HepG2 (cell line): Measurements from ENCODE around the gene METTL23. TPM values are rescaled to one million over a fixed set of nuclear protein-coding genes. Genes with fewer than 3 reads are reported as not detected.
A peak's percentile ranks its signal among the peaks of the same experiment; 100 is the strongest.

Source experiments
- ATAC-seq: fragments of 200-7000 bp; cut with Tn5 transposase; 3 replicates; pipeline ENCODE4 v1.9.1; 2020; ENCODE audit warnings: mild to moderate bottlenecking, moderate library complexity
- BruUV-seq: library from RNA; stranded (reverse); fragments of 400-500 nt; replicated peaks from 2 replicates; lab custom pipeline; 2021; lab: Mats Ljungman, UMichigan
- CTCF ChIA-PET: fragments of 300-600 bp; formaldehyde crosslinking; extraction: SDS; loops from one replicate; lab custom pipeline; 2021; ENCODE audit warnings: low total read pairs, inconsistent platforms, low intra/inter-chr PET ratio; lab: Yijun Ruan, JAX
- POLR2A ChIA-PET: fragments of 350-600 bp; sonication (Branson Sonifier 250); formaldehyde crosslinking; loops from one replicate; lab custom pipeline; 2020; ENCODE audit warnings: antibody characterized with exemption, inconsistent platforms; lab: Yijun Ruan, JAX
- DNase-seq: peaks from one replicate; pipeline ENCODE4 v3.0.0-alpha.2; 2015; ENCODE audit warnings: low spot score
- FAIRE-seq: peaks from 3 replicates; lab custom pipeline; 2011; peaks lifted over from hg19 to GRCh38; lab: Jason Lieb, UNC
- H2AFZ ChIP-seq: one replicate; pipeline ENCODE4 v1.6.1; 2011; ENCODE audit warnings: low read length, inconsistent platforms
- H3K27ac ChIP-seq: fragments of 300-600 bp; 3 replicates; pipeline ENCODE4 v1.8.0; 2011; ENCODE audit warnings: mixed run types, mild to moderate bottlenecking, mixed read lengths, low read length, inconsistent platforms; ENCODE audit not compliant: insufficient read depth; ENCODE audit errors: extremely low read length
- H3K27me3 ChIP-seq, 2 experiments: fragments of 200-600 bp in 1 of 2; 2 replicates in 1 of 2; 3 replicates in 1 of 2; pipeline versions ENCODE4 v1.6.0 to v1.8.0; 2011; ENCODE audit warnings: low read length in 2 of 2, mild to moderate bottlenecking in 2 of 2, moderate library complexity in 2 of 2, inconsistent platforms in 1 of 2; ENCODE audit not compliant: insufficient read depth in 2 of 2, control insufficient read depth in 1 of 2
- H3K36me3 ChIP-seq, 2 experiments: fragments of 200-600 bp in 1 of 2; replicated peaks in 1 of 2; 2 replicates in 1 of 2; 3 replicates in 1 of 2; pipeline versions ENCODE4 v1.5.1 to v1.8.0; 2011; ENCODE audit warnings: low read length in 2 of 2, inconsistent platforms in 1 of 2; ENCODE audit not compliant: insufficient read depth in 2 of 2, control insufficient read depth in 1 of 2
- H3K4me1 ChIP-seq: 2 replicates; pipeline ENCODE4 v1.5.1; 2012; ENCODE audit warnings: low read length, inconsistent platforms; ENCODE audit not compliant: insufficient read depth
- H3K4me2 ChIP-seq: 2 replicates; pipeline ENCODE4 v1.6.0; 2011; ENCODE audit warnings: low read depth, low read length, inconsistent platforms
- H3K4me3 ChIP-seq, 3 experiments: fragments of 200-600 bp in 1 of 3; sonication (generic), shearing (Covaris generic) in 1 of 3; replicated peaks in 1 of 3; 2 replicates each; pipeline ENCODE4 v1.5.1; 2011 to 2016; ENCODE audit warnings: low read length in 3 of 3, inconsistent platforms in 2 of 3, low read depth in 2 of 3, mild to moderate bottlenecking in 2 of 3, control low read depth in 1 of 3, mixed read lengths in 1 of 3; ENCODE audit not compliant: insufficient read depth in 1 of 3
- H3K79me2 ChIP-seq: one replicate; pipeline ENCODE4 v1.6.1; 2011; ENCODE audit warnings: low read length, inconsistent platforms; ENCODE audit not compliant: insufficient read depth
- H3K9ac ChIP-seq: 2 replicates; pipeline ENCODE4 v1.6.0; 2011; ENCODE audit warnings: mild to moderate bottlenecking, low read depth, low read length, inconsistent platforms; ENCODE audit not compliant: insufficient read depth
- H3K9me3 ChIP-seq: 2 replicates; pipeline ENCODE4 v1.5.1; 2012; ENCODE audit warnings: mild to moderate bottlenecking, low read length
- H4K20me1 ChIP-seq: 2 replicates; pipeline ENCODE4 v1.6.0; 2011; ENCODE audit warnings: inconsistent platforms, mild to moderate bottlenecking, low read length, moderate library complexity; ENCODE audit not compliant: insufficient read depth
- CEBPG ChIP-seq: IDR thresholded peaks from 2 replicates; pipeline ENCODE4 v1.6.1; 2016
- ETV6 ChIP-seq: sonication (generic); formaldehyde crosslinking; conservative IDR thresholded peaks from 2 replicates; pipeline ENCODE4 v1.4.0; 2020; ENCODE audit warnings: missing genetic modification reagents
- GATA4 ChIP-seq: sonication (generic); IDR thresholded peaks from 2 replicates; pipeline ENCODE4 v1.6.1; 2016; ENCODE audit warnings: antibody characterized with exemption, low read depth, borderline replicate concordance
- HDAC1 ChIP-seq: sonication (generic); formaldehyde crosslinking; IDR thresholded peaks from 2 replicates; pipeline ENCODE4 v1.5.1; 2020; ENCODE audit warnings: mild to moderate bottlenecking, missing genetic modification reagents
- KMT2B ChIP-seq: IDR thresholded peaks from 2 replicates; pipeline ENCODE4 v1.6.1; 2016; ENCODE audit warnings: missing genetic modification reagents, missing compliant biosample characterization
- MAFG ChIP-seq: sonication (generic); formaldehyde crosslinking; IDR thresholded peaks from 2 replicates; pipeline ENCODE4 v1.5.1; 2020; ENCODE audit warnings: mild to moderate bottlenecking, missing genetic modification reagents
- PHF5A ChIP-seq: IDR thresholded peaks from one replicate; pipeline ENCODE4 v1.6.1; 2018; ENCODE audit warnings: low read depth, missing genetic modification reagents; ENCODE audit not compliant: unreplicated experiment
- POLR2A ChIP-seq, 2 experiments: IDR thresholded peaks; 2 replicates each; pipeline ENCODE4 v1.6.1; 2011; ENCODE audit warnings: low read depth in 2 of 2, low read length in 2 of 2, mild to moderate bottlenecking in 1 of 2, moderate library complexity in 1 of 2; ENCODE audit not compliant: insufficient read depth in 1 of 2
- POLR2AphosphoS5 ChIP-seq: IDR thresholded peaks from 2 replicates; pipeline ENCODE4 v1.6.1; 2012; ENCODE audit warnings: low read depth, low read length
- RBM22 ChIP-seq: fragments of 200-400 bp; formaldehyde crosslinking; optimal IDR thresholded peaks from 2 replicates; pipeline ENCODE3; 2017; ENCODE audit warnings: mild to moderate bottlenecking, low read length, moderate library complexity
- SAFB2 ChIP-seq: sonication (generic); formaldehyde crosslinking; IDR thresholded peaks from 2 replicates; pipeline ENCODE4 v1.5.1; 2020; ENCODE audit warnings: missing genetic modification reagents, low read depth, mild to moderate bottlenecking, borderline replicate concordance
- SOX13 ChIP-seq, 3 experiments: fragments of 450-650 bp in 1 of 3; sonication (generic) in 1 of 3; formaldehyde crosslinking in 1 of 3; IDR thresholded peaks in 2 of 3; conservative IDR thresholded peaks in 1 of 3; 2 replicates each; pipeline versions ENCODE4 v1.5.0 to v1.6.1; 2016 to 2020; ENCODE audit warnings: antibody characterized with exemption in 1 of 3, mild to moderate bottlenecking in 1 of 3, missing compliant biosample characterization in 1 of 3, missing genetic modification reagents in 1 of 3, moderate library complexity in 1 of 3
- XBP1 ChIP-seq: sonication (generic); formaldehyde crosslinking; IDR thresholded peaks from 2 replicates; pipeline ENCODE4 v1.5.0; 2020; ENCODE audit warnings: missing genetic modification reagents
- ZBTB42 ChIP-seq: sonication (generic); formaldehyde crosslinking; IDR thresholded peaks from 2 replicates; pipeline ENCODE4 v1.5.0; 2020; ENCODE audit warnings: mild to moderate bottlenecking, missing genetic modification reagents
- ZFX ChIP-seq: sonication (generic); formaldehyde crosslinking; IDR thresholded peaks from 2 replicates; pipeline ENCODE4 v1.4.0; 2020; ENCODE audit warnings: mild to moderate bottlenecking, low read depth, missing genetic modification reagents, moderate library complexity
- ZMAT3 ChIP-seq: sonication (generic); formaldehyde crosslinking; conservative IDR thresholded peaks from 2 replicates; pipeline ENCODE4 v1.7.0; 2021; ENCODE audit warnings: missing genetic modification reagents
- ZNF414 ChIP-seq: sonication (generic); formaldehyde crosslinking; IDR thresholded peaks from 2 replicates; pipeline ENCODE4 v1.5.0; 2020; ENCODE audit warnings: missing genetic modification reagents
- ZNF639 ChIP-seq: conservative IDR thresholded peaks from 2 replicates; pipeline ENCODE4 v1.6.1; 2018; ENCODE audit warnings: missing genetic modification reagents
- WGBS: methylation state at CpG from one replicate; pipeline ENCODE4 v1.1.6; 2017; ENCODE audit warnings: low lambda C conversion rate; 5-methylcytosine and 5-hydroxymethylcytosine counted together
- in situ Hi-C: cut with HindIII; loops from 2 replicates; pipeline ENCODE4 v1.10.0; 2017; ENCODE audit warnings: low pct_unique_long_range_greater_than_20kb; ENCODE audit not compliant: extremely low pct_ligation_motif_present
- intact Hi-C: fragments of 100-400 bp; cut with micrococcal nuclease; formaldehyde crosslinking; loops from one replicate; pipeline ENCODE4 v1.10.0; 2022; ENCODE audit not compliant: unreplicated experiment
- polyA plus RNA-seq, 8 experiments: library from polyadenylated mRNA; depleted of rRNA in 3 of 8; stranded (reverse) in 7 of 8; unstranded in 1 of 8; fragments of >200 nt; fragmentation: Illumina TruSeq in 4 of 8; extraction: Trizol in 4 of 8; gene quantifications; 2 replicates each; pipeline versions ENCODE4 v1.2.1 to v1.2.3, GENCODE V29; 2011 to 2016; ENCODE audit warnings: low read depth in 4 of 8, missing spikeins in 1 of 8, mixed read lengths in 1 of 8; ENCODE audit not compliant: insufficient read depth in 1 of 8
- total RNA-seq, 5 experiments: library from RNA; depleted of rRNA; stranded (reverse); fragments of >200 nt; fragmentation: Illumina TruSeq; extraction: Trizol; gene quantifications; 2 replicates each; pipeline ENCODE4 v1.2.3, GENCODE V29; 2016; ENCODE audit warnings: low read depth in 1 of 5
- TF ChIP-seq, protein P1 (sequence below): sonication (generic); IDR thresholded peaks from 2 replicates; pipeline ENCODE4 v1.6.1; 2016; ENCODE audit warnings: low read depth, borderline replicate concordance
- TF ChIP-seq, protein P2 (sequence below): IDR thresholded peaks from 2 replicates; pipeline ENCODE4 v1.6.1; 2018; ENCODE audit warnings: missing genetic modification reagents, mild to moderate bottlenecking, missing compliant biosample characterization

METTL23 gene
- total and polyA plus RNA-seq, 2 of the 13 experiments (the other 11 are each of a cell fraction or from before 2014, with no cell fraction given) = 39.9 to 104 TPM

DNA sequence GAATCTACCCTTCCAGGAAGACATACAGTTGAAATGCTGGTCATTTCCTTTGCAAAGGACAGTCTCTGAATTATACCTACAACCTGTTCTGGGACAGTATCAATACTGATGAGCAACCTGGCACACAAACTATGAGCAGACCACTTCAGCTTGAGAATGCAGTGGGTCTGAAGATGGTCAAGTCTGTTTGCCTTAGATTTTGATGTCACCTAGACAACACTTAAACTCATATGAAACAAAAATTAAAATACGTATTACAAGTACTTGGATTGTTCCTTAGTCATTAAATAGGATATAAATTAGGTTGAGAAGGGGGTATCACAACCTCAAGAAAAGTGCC lies 6.9 kb downstream of the METTL23 start (continued):
- TF ChIP-seq RBM22 (peak; percentile 77), CEBPG (no peak), SAFB2 (CRISPR knock-in tag) (no peak), ETV6 (no peak), POLR2A (IDR thresholded peaks at IDR 0.05; ENCODE audit: insufficient read depth in 1 of 2, low read depth in 2 of 2, low read length in 2 of 2) (peak in 1 of 2 experiments; percentile 62; a peak in 2 of 4 replicates), GATA4 (0 out of 2 replicates have a peak, but pooled peaks have one; percentile 4)

- H3K36me3 ChIP-seq = peaks cover 12 to 35% of the 10 kb centered on the region in 2 experiments
- peaks cover 0 to 3% of the 10 kb centered on the region in 2 experiments; a peak in 1 of 5 replicates for H3K27me3 ChIP-seq
- WGBS = 45% methylated on average over 8 of the region's 8 CpGs
- no peak for FAIRE-seq
- H3K9me3 ChIP-seq = no peaks in the 10 kb centered on the region
- ChIA-PET POLR2A (interaction anchor here (0.9 to 4.1 kb wide), 2 partner anchors 7 to 201 kb away, joined by 3 to 71 read pairs; partner anchors contain the start of genes JMJD6 and METTL23), CTCF (no interaction called here)
- DNase-seq = no peak
- H2AFZ ChIP-seq = no peak overlapping the region
- BruUV-seq = no TSS peak
- peaks cover 66% of the 10 kb centered on the region for H3K79me2 ChIP-seq
- H3K9ac ChIP-seq = peak overlapping the region; percentile 100
- H3K4me2 ChIP-seq = peak overlapping the region; percentile 88
- peak overlapping the region; percentile 93 to 100 (median 100) for H3K4me3 ChIP-seq
- H4K20me1 ChIP-seq = peaks cover 35% of the 10 kb centered on the region
- peaks cover 47% of the 10 kb centered on the region for H3K4me1 ChIP-seq
- intact Hi-C loops = no loop called here
- peak overlapping the region; percentile 96 for H3K27ac ChIP-seq
- no peak for ATAC-seq
- in situ Hi-C loops = no loop called here
- no peak for TF ChIP-seq ZNF414 (CRISPR knock-in tag)
- no peak for TF ChIP-seq KMT2B
- no peak for TF ChIP-seq SOX13 (IDR thresholded peaks at IDR 0.05)
- TF ChIP-seq SOX13 (CRISPR knock-in tag; conservative IDR thresholded peaks at IDR 0.05 in 1 of 2, IDR thresholded peaks at IDR 0.05 in 1 of 2) = no peak
- no peak for TF ChIP-seq ZBTB42 (CRISPR knock-in tag)
- peak; percentile 21 for TF ChIP-seq PHF5A
- TF ChIP-seq POLR2A (IDR thresholded peaks at IDR 0.05; ENCODE audit: insufficient read depth in 1 of 2, low read depth in 2 of 2, low read length in 2 of 2) = peak in 1 of 2 experiments; percentile 60; a peak in 2 of 4 replicates
- TF ChIP-seq MAFG = no peak
- TF ChIP-seq, protein P1, sequence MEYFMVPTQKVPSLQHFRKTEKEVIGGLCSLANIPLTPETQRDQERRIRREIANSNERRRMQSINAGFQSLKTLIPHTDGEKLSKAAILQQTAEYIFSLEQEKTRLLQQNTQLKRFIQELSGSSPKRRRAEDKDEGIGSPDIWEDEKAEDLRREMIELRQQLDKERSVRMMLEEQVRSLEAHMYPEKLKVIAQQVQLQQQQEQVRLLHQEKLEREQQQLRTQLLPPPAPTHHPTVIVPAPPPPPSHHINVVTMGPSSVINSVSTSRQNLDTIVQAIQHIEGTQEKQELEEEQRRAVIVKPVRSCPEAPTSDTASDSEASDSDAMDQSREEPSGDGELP = no peak
- TF ChIP-seq HDAC1 (CRISPR knock-in tag) = peak; percentile 31; the same call in 1 of the 2 replicates
- TF ChIP-seq ZMAT3 = no peak
- 0 out of 2 replicates have a peak, but pooled peaks have one; percentile 16 for TF ChIP-seq POLR2AphosphoS5
- no peak for TF ChIP-seq ZNF639 (CRISPR knock-in tag)
- TF ChIP-seq, protein P2, sequence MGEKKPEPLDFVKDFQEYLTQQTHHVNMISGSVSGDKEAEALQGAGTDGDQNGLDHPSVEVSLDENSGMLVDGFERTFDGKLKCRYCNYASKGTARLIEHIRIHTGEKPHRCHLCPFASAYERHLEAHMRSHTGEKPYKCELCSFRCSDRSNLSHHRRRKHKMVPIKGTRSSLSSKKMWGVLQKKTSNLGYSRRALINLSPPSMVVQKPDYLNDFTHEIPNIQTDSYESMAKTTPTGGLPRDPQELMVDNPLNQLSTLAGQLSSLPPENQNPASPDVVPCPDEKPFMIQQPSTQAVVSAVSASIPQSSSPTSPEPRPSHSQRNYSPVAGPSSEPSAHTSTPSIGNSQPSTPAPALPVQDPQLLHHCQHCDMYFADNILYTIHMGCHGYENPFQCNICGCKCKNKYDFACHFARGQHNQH = no peak
- no peak for TF ChIP-seq ZFX
- TF ChIP-seq XBP1 (CRISPR knock-in tag) = no peak
Measured at GRCh38 chr17:76734080-76734840, 7.6 kb downstream of the METTL23 start.
